ENCODE results near the gene TECPR2. TPM values are rescaled to one million over a fixed set of nuclear protein-coding genes. Genes with fewer than 3 reads are reported as not detected.

TECPR2 gene
- total RNA-seq, 1 donor from 2014 or later, result 27.0 TPM

DNA sequence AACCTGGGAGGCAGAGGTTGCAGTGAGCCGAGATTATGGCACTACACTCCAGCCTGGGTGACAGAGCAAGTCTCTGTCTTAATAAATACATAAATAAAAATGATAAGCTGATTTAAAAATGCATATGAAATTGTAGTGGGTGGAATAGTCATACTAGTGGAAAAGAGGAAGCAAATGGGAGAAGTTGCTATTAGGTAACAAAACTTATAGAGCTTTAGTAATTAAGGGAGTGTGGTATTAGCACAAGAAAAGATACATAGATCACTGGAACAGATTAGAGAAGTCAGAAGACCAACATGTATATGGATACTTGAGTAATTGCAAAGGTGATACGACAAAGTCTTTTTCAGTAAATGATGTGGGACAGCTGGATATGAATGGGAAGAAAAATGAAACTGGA is 26.5 kb downstream of the TECPR2 start:
- TF ChIP-seq, protein P1, sequence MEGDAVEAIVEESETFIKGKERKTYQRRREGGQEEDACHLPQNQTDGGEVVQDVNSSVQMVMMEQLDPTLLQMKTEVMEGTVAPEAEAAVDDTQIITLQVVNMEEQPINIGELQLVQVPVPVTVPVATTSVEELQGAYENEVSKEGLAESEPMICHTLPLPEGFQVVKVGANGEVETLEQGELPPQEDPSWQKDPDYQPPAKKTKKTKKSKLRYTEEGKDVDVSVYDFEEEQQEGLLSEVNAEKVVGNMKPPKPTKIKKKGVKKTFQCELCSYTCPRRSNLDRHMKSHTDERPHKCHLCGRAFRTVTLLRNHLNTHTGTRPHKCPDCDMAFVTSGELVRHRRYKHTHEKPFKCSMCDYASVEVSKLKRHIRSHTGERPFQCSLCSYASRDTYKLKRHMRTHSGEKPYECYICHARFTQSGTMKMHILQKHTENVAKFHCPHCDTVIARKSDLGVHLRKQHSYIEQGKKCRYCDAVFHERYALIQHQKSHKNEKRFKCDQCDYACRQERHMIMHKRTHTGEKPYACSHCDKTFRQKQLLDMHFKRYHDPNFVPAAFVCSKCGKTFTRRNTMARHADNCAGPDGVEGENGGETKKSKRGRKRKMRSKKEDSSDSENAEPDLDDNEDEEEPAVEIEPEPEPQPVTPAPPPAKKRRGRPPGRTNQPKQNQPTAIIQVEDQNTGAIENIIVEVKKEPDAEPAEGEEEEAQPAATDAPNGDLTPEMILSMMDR (conservative IDR thresholded peaks at IDR 0.05), result no peak
- peaks cover 25% of the 10 kb centered on the region for H3K4me1 Mint-ChIP-seq

DNA sequence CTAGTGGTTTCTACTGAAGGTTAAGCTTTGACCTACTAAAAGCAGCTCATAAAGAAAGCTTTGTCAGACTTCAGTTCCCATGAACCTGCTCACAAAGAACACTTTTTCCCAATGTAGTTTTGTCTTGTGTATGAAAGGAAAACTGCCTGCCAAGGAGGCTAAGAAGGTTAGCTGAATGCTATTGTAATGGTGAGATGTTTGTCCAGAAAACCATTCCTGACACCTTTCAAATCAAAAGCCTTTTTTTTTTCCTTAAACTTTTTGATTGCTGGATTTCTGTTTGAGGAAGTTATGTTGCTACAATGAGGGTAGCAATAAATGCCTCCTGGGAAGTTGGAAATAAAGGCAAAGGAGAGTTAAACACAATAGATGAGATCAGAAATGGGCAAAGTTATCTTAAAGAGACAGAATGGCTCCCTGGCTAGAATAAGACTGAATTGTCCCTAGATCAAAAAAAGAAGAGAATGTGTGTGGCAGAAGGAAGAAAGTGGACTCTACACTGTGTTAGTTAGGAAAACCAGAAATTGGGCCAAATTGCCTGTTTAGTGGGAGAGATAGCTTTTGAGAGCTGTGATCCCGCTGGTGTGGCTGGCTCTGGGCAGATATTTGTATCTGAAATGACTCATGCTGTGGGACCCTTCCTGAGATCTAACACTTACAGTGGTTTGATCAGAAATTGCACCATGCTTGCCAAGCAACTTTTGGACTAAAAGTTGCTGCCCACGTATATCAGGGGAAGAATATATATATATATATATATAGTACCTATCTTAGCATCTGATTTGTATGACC is 27.5 kb downstream of the TECPR2 start:
- H3K27ac Mint-ChIP-seq (ENCODE audit: unreplicated experiment), result peak overlapping the region; percentile 85
- no peak for DNase-seq (ENCODE audit: low read depth, low spot score)
- H3K9me3 Mint-ChIP-seq, result no peaks in the 10 kb centered on the region
- H3K4me1 Mint-ChIP-seq, result peaks cover 30% of the 10 kb centered on the region
- peaks cover 5% of the 10 kb centered on the region for H3K36me3 Mint-ChIP-seq (ENCODE audit: low read depth)
- H3K27me3 Mint-ChIP-seq (ENCODE audit: low read depth), result no peaks in the 10 kb centered on the region
- H3K4me3 Mint-ChIP-seq, result peak overlapping the region; percentile 1
- TF ChIP-seq, protein P1 (conservative IDR thresholded peaks at IDR 0.05), result no peak

More for the DNA sequence above, 26.5 kb downstream of the TECPR2 start:
- H3K27ac Mint-ChIP-seq (ENCODE audit: unreplicated experiment), result peak overlapping the region; percentile 1
- H3K36me3 Mint-ChIP-seq (ENCODE audit: low read depth), result peaks cover 5% of the 10 kb centered on the region
- no peaks in the 10 kb centered on the region for H3K9me3 Mint-ChIP-seq
- H3K4me3 Mint-ChIP-seq, result no peak overlapping the region
- DNase-seq (ENCODE audit: low read depth, low spot score), result no peak
- H3K27me3 Mint-ChIP-seq (ENCODE audit: low read depth), result no peaks in the 10 kb centered on the region

DNA sequence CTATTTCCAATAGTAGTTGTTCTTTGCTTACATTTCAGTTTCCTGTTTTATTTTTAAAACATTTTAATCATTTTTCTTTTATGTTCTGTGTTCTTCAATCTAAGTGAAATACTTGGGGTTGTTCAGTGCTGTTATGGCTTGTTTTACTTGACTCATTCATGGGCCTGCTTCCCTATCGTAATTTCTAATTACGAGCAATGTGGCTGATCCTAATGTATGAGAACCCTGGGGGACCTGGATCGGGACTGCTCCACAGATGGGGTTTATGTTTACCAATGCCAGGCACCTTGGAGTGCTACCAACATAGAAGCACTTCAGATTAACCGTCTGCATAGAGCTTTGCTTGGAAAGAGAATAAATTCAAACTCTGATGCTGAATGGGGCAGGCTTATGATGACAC is 29.8 kb downstream of the TECPR2 start:
- TF ChIP-seq, protein P1 (conservative IDR thresholded peaks at IDR 0.05), result no peak
- H3K27ac Mint-ChIP-seq (ENCODE audit: unreplicated experiment), result peak overlapping the region; percentile 15
- no peaks in the 10 kb centered on the region for H3K27me3 Mint-ChIP-seq (ENCODE audit: low read depth)
- H3K36me3 Mint-ChIP-seq (ENCODE audit: low read depth), result peaks cover 19% of the 10 kb centered on the region
- DNase-seq (ENCODE audit: low read depth, low spot score), result no peak
- no peak overlapping the region for H3K4me3 Mint-ChIP-seq
- peaks cover 30% of the 10 kb centered on the region for H3K4me1 Mint-ChIP-seq
- no peaks in the 10 kb centered on the region for H3K9me3 Mint-ChIP-seq

DNA sequence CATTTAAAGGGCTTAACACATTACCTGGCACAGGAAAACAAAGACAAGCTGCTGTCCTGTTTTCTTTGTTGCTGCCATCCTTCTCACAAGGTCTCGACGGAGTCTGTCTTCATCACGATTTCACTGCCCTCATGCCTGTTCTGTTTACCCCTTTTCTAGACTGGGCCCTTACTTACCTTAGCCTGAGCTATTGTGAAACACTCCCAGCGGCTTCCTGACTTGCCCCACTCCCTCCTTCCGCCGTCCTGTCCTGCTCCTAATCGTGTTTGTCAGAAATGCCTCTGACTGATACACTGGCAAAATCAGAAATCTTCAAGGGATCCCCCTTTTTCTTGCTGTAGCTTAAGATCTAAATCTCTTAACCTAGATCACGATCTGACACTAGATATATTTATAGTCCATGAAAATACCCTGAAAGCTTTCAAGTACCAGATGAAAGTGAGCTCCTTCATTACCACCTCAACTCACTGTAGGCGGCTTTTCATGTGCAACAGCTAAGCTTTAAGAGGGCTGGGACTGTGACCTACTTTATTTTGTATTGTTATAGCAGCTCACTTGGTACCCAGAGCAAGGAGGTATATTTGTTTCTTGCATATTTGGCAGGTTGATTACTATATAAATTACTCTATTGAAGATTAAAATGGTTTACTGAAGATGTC is 32.1 kb downstream of the TECPR2 start:
- DNase-seq (ENCODE audit: low read depth, low spot score), result no peak
- Mint-ChIP-seq H3K36me3 (ENCODE audit: low read depth) (peaks cover 34% of the 10 kb centered on the region), H3K27me3 (ENCODE audit: low read depth) (no peaks in the 10 kb centered on the region), H3K27ac (ENCODE audit: unreplicated experiment) (peak overlapping the region; percentile 14), H3K4me1 (peaks cover 22% of the 10 kb centered on the region), H3K9me3 (peaks cover 5% of the 10 kb centered on the region), H3K4me3 (no peak overlapping the region)
- TF ChIP-seq, protein P1 (conservative IDR thresholded peaks at IDR 0.05), result no peak

DNA sequence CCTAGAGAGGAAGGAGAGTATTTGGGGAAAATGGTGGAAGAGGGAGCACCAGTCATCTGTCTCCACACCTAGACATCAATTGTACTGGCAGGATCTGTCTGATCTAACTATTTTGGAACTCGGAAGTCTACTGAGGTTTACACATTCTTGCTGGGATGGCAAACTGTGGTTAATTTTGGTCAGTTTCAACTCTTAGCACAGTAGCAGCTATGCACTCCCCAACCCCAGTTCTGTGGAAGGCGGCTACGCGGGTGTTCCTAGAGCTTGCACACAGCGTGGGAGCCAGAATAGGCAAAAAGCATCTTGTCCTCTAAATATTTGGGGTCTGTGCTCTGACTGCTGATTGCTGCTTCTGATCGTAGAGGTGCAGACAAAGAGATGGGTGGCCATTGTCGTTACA is 33.8 kb downstream of the TECPR2 start:
- Mint-ChIP-seq H3K4me3 (no peak overlapping the region), H3K36me3 (ENCODE audit: low read depth) (peaks cover 44% of the 10 kb centered on the region), H3K27ac (ENCODE audit: unreplicated experiment) (no peak overlapping the region), H3K27me3 (ENCODE audit: low read depth) (no peaks in the 10 kb centered on the region), H3K9me3 (peaks cover 5% of the 10 kb centered on the region), H3K4me1 (peaks cover 11% of the 10 kb centered on the region)
- TF ChIP-seq, protein P1 (conservative IDR thresholded peaks at IDR 0.05), result no peak
- DNase-seq (ENCODE audit: low read depth, low spot score), result no peak
